Stimulated activated CD8-positive, alpha-beta memory T cell treated with anti-CD3 and anti-CD28 coated beads, Interleukin-12 subunit alpha, Interleukin-12 subunit beta, amount 100 ng/mL, for 1 hour (primary cell): ENCODE results near the gene ANKRD34B.
"Not testable (repeated sequence)": the region's sequence is repeated elsewhere in the genome, so short reads cannot be mapped to it uniquely, and the experiment has no call there.

Experiments
- DNase-seq: peaks from one replicate; pipeline ENCODE4 v3.0.0-alpha.2; 2020; ENCODE audit warnings: low read depth

The ANKRD34B gene

GRCh38 chr5:80569961-80570786 is at the start of gene ANKRD34B:
TSS of gene ANKRD34B (minus strand) at chr5:80570280. CDS start at chr5:80560019, 10,261 bp downstream.
- DNase-seq = no peak

- no peak for DNase-seq
Measured at GRCh38 chr5:80619086-80619485, 49.0 kb upstream of the ANKRD34B start.

- no peak for DNase-seq
Measured at GRCh38 chr5:80618438-80618837, 48.4 kb upstream of the ANKRD34B start.

- DNase-seq = no peak
Measured at GRCh38 chr5:80615266-80615914, 45.3 kb upstream of the ANKRD34B start.

- DNase-seq = no peak
Measured at GRCh38 chr5:80609692-80610091, 39.6 kb upstream of the ANKRD34B start.

GRCh38 chr5:80608731-80609130 is 38.7 kb upstream of the ANKRD34B start:
- no peak for DNase-seq

- DNase-seq = no peak
Measured at GRCh38 chr5:80607832-80608231, 37.8 kb upstream of the ANKRD34B start.

GRCh38 chr5:80607343-80607742 is 37.3 kb upstream of the ANKRD34B start:
- DNase-seq = no peak

GRCh38 chr5:80600943-80601693 is 31.0 kb upstream of the ANKRD34B start:
- no peak for DNase-seq

- DNase-seq = no peak
Measured at GRCh38 chr5:80597500-80597899, 27.4 kb upstream of the ANKRD34B start.

- no peak for DNase-seq
Measured at GRCh38 chr5:80594810-80595209, 24.7 kb upstream of the ANKRD34B start.

- no peak for DNase-seq
Measured at GRCh38 chr5:80592761-80593160, 22.7 kb upstream of the ANKRD34B start.

GRCh38 chr5:80592105-80592504 is 22.0 kb upstream of the ANKRD34B start:
- DNase-seq = no peak

GRCh38 chr5:80591352-80591751 is 21.3 kb upstream of the ANKRD34B start:
- no peak for DNase-seq

- no peak for DNase-seq
Measured at GRCh38 chr5:80590766-80591165, 20.7 kb upstream of the ANKRD34B start.

- DNase-seq = no peak
Measured at GRCh38 chr5:80588858-80589540, 18.9 kb upstream of the ANKRD34B start.

GRCh38 chr5:80584770-80585169 is 14.7 kb upstream of the ANKRD34B start:
- DNase-seq = no peak

- not testable (repeated sequence) for DNase-seq
Measured at GRCh38 chr5:80580291-80580690, 10.2 kb upstream of the ANKRD34B start.

GRCh38 chr5:80579050-80579449 is 9.0 kb upstream of the ANKRD34B start:
- DNase-seq = no peak

GRCh38 chr5:80577707-80578106 is 7.6 kb upstream of the ANKRD34B start:
- DNase-seq = no peak

- no peak for DNase-seq
Measured at GRCh38 chr5:80576383-80576782, 6.3 kb upstream of the ANKRD34B start.

GRCh38 chr5:80573062-80573461 is 3.0 kb upstream of the ANKRD34B start:
- DNase-seq = no peak
